IMR-90 (cell line): Measurements from ENCODE around the gene LSM7. TPM values are rescaled to one million over a fixed set of nuclear protein-coding genes. Genes with fewer than 3 reads are reported as not detected.
A peak's percentile ranks its signal among the peaks of the same experiment; 100 is the strongest.

Experiments
- ATAC-seq: fragments of 200-7000 bp; cut with Tn5 transposase; 2 replicates; pipeline ENCODE4 v1.9.1; 2020; ENCODE audit warnings: low read depth, mild to moderate bottlenecking, moderate library complexity
- BruUV-seq: library from RNA; stranded (reverse); fragments of 400-500 nt; replicated peaks from 2 replicates; lab custom pipeline; 2021; lab: Mats Ljungman, UMichigan
- CTCF ChIA-PET: fragments of 300-600 bp; formaldehyde crosslinking; extraction: SDS; loops from one replicate; lab custom pipeline; 2021; ENCODE audit warnings: antibody characterized with exemption; lab: Yijun Ruan, JAX
- POLR2A ChIA-PET: fragments of 300-600 bp; sonication (Branson Sonifier 250); formaldehyde crosslinking; loops from one replicate; lab custom pipeline; 2022; ENCODE audit warnings: antibody characterized with exemption; ENCODE audit not compliant: unreplicated experiment; lab: Charles Lee
- DNase-seq: peaks from one replicate; pipeline ENCODE4 v3.0.0; 2013
- H2AFZ ChIP-seq: replicated peaks from 2 replicates; pipeline ENCODE3; 2013; ENCODE audit warnings: low read length, mild to moderate bottlenecking; ENCODE audit not compliant: poor library complexity
- H2AK5ac ChIP-seq: 2 replicates; pipeline ENCODE4 v1.6.1; 2013; ENCODE audit warnings: low read depth, low read length, inconsistent platforms
- H2AK9ac ChIP-seq: replicated peaks from 2 replicates; pipeline ENCODE3; 2013; ENCODE audit warnings: mild to moderate bottlenecking, low read depth, low read length, moderate library complexity; ENCODE audit not compliant: poor library complexity
- H2BK120ac ChIP-seq: 2 replicates; pipeline ENCODE4 v1.6.1; 2013; ENCODE audit warnings: low read depth, low read length, inconsistent platforms
- H2BK15ac ChIP-seq: 3 replicates; pipeline ENCODE4 v1.6.1; 2013; ENCODE audit warnings: low read depth, low read length, inconsistent platforms
- H2BK20ac ChIP-seq: 2 replicates; pipeline ENCODE4 v1.6.1; 2013; ENCODE audit warnings: low read depth, mild to moderate bottlenecking, inconsistent platforms, low read length, moderate library complexity
- H2BK5ac ChIP-seq: 2 replicates; pipeline ENCODE4 v1.6.1; 2013; ENCODE audit warnings: mild to moderate bottlenecking, low read depth, low read length, inconsistent platforms; ENCODE audit not compliant: poor library complexity, severe bottlenecking
- H3K14ac ChIP-seq: replicated peaks from 2 replicates; pipeline ENCODE4 v1.6.1; 2013; ENCODE audit warnings: low read depth, low read length, inconsistent platforms
- H3K18ac ChIP-seq: 2 replicates; pipeline ENCODE4 v1.6.1; 2013; ENCODE audit warnings: low read depth, low read length, control low read depth
- H3K23ac ChIP-seq: 2 replicates; pipeline ENCODE4 v1.6.1; 2013; ENCODE audit warnings: low read depth, low read length, inconsistent platforms
- H3K27ac ChIP-seq: 2 replicates; pipeline ENCODE4 v1.5.1; 2013; ENCODE audit warnings: mild to moderate bottlenecking, control low read depth, low read length; ENCODE audit not compliant: insufficient read depth
- H3K27me3 ChIP-seq: 2 replicates; pipeline ENCODE4 v1.6.1; 2013; ENCODE audit warnings: low read length; ENCODE audit not compliant: control insufficient read depth, insufficient read depth
- H3K36me3 ChIP-seq: 2 replicates; pipeline ENCODE4 v1.6.1; 2013; ENCODE audit warnings: low read length, mixed read lengths; ENCODE audit not compliant: control insufficient read depth, insufficient read depth
- H3K4ac ChIP-seq: 2 replicates; pipeline ENCODE4 v1.6.1; 2013; ENCODE audit warnings: low read depth, low read length, inconsistent platforms
- H3K4me1 ChIP-seq: 2 replicates; pipeline ENCODE4 v1.6.1; 2013; ENCODE audit warnings: low read length, mixed read lengths; ENCODE audit not compliant: control insufficient read depth, insufficient read depth
- H3K4me2 ChIP-seq: 2 replicates; pipeline ENCODE4 v1.6.1; 2013; ENCODE audit warnings: low read depth, mild to moderate bottlenecking, control low read depth, low read length, moderate library complexity
- H3K4me3 ChIP-seq: 2 replicates; pipeline ENCODE4 v1.5.1; 2013; ENCODE audit warnings: low read depth, mild to moderate bottlenecking, control low read depth, low read length, moderate library complexity; ENCODE audit not compliant: insufficient read depth
- H3K56ac ChIP-seq: 2 replicates; pipeline ENCODE4 v1.6.1; 2013; ENCODE audit warnings: low read length, inconsistent platforms; ENCODE audit not compliant: insufficient read depth; ENCODE audit errors: extremely low read depth
- H3K79me1 ChIP-seq, 2 experiments: 2 replicates each; pipeline ENCODE4 v1.6.1; 2013; ENCODE audit warnings: low read length in 2 of 2, inconsistent platforms in 1 of 2, low read depth in 1 of 2
- H3K9ac ChIP-seq: 2 replicates; pipeline ENCODE4 v1.6.1; 2013; ENCODE audit warnings: low read depth, low read length, control low read depth
- H3K9me1 ChIP-seq: 2 replicates; pipeline ENCODE4 v1.6.1; 2013; ENCODE audit warnings: low read length, inconsistent platforms; ENCODE audit not compliant: insufficient read depth
- H3K9me3 ChIP-seq: 2 replicates; pipeline ENCODE4 v1.6.1; 2013; ENCODE audit warnings: low read length; ENCODE audit not compliant: control insufficient read depth, insufficient read depth
- H4K20me1 ChIP-seq: 2 replicates; pipeline ENCODE4 v1.6.1; 2013; ENCODE audit warnings: low read length, inconsistent platforms; ENCODE audit not compliant: insufficient read depth
- H4K5ac ChIP-seq: 2 replicates; pipeline ENCODE4 v1.6.1; 2013; ENCODE audit warnings: mild to moderate bottlenecking, low read depth, low read length, control low read depth
- H4K8ac ChIP-seq, 2 experiments: 2 replicates each; pipeline ENCODE4 v1.6.1; 2013; ENCODE audit warnings: low read depth in 2 of 2, low read length in 2 of 2, control low read depth in 1 of 2, inconsistent platforms in 1 of 2
- H4K91ac ChIP-seq: 2 replicates; pipeline ENCODE4 v1.6.1; 2013; ENCODE audit warnings: low read depth, low read length, inconsistent platforms; ENCODE audit not compliant: insufficient read depth
- BHLHE40 ChIP-seq: fragments of 150-350 bp; IDR thresholded peaks from 2 replicates; pipeline ENCODE4 v1.6.1; 2016; ENCODE audit warnings: mild to moderate bottlenecking, low read depth, low read length
- CEBPB ChIP-seq: IDR thresholded peaks from 2 replicates; pipeline ENCODE4 v1.6.1; 2012; ENCODE audit warnings: low read depth, low read length, improper control_type of control experiment
- CHD1 ChIP-seq: IDR thresholded peaks from 2 replicates; pipeline ENCODE4 v1.6.1; 2012; ENCODE audit warnings: low read depth, low read length, improper control_type of control experiment
- MAFK ChIP-seq: IDR thresholded peaks from 2 replicates; pipeline ENCODE4 v1.6.1; 2012; ENCODE audit warnings: low read depth, low read length, improper control_type of control experiment
- MAZ ChIP-seq: IDR thresholded peaks from 2 replicates; pipeline ENCODE4 v1.6.1; 2012; ENCODE audit warnings: low read depth, mild to moderate bottlenecking, low read length, improper control_type of control experiment, moderate library complexity, borderline replicate concordance
- NFE2L2 ChIP-seq: fragments of 150-350 bp; IDR thresholded peaks from 2 replicates; pipeline ENCODE4 v1.6.1; 2016; ENCODE audit warnings: low read depth, mild to moderate bottlenecking, low read length
- SMC3 ChIP-seq: fragments of 150-350 bp; IDR thresholded peaks from 2 replicates; pipeline ENCODE4 v1.6.1; 2016; ENCODE audit warnings: low read depth, mild to moderate bottlenecking, antibody characterized with exemption, low read length, moderate library complexity
- WGBS, 2 experiments: methylation state at CpG; one replicate each; pipeline versions ENCODE4 v1.1.5 to v1.1.7; 2013; ENCODE audit warnings: missing lambda C conversion rate in 2 of 2; ENCODE audit not compliant: insufficient read length in 1 of 2; ENCODE audit errors: extremely low coverage in 2 of 2; 5-methylcytosine and 5-hydroxymethylcytosine counted together
- dilution Hi-C: fragments of 300-500 bp; cut with HindIII; formaldehyde crosslinking; loops from one replicate; pipeline ENCODE4 v1.14.3; 2018; ENCODE audit warnings: low sequenced_read_pairs; ENCODE audit not compliant: unreplicated experiment
- in situ Hi-C: fragments of 300-500 bp; cut with MboI; formaldehyde crosslinking; loops from 3 replicates; pipeline ENCODE4 v1.14.3; 2019; ENCODE audit warnings: low sequenced_read_pairs, inconsistent platforms, mixed read lengths
- intact Hi-C: fragments of 100-400 bp; cut with micrococcal nuclease; formaldehyde crosslinking; loops from 2 replicates; pipeline ENCODE4 v1.10.0; 2022
- polyA plus RNA-seq, 3 experiments: library from polyadenylated mRNA; depleted of rRNA; stranded (reverse); fragments of >200 nt; gene quantifications; 2 replicates each; pipeline ENCODE4 v1.2.3, GENCODE V29; 2012; ENCODE audit warnings: low replicate concordance in 1 of 3
- total RNA-seq: library from RNA; depleted of rRNA; stranded (reverse); fragments of >200 nt; gene quantifications from 2 replicates; pipeline ENCODE4 v1.2.3, GENCODE V29; 2012

LSM7 gene
- total and polyA plus RNA-seq, 2 of the 4 experiments (the other 2 are of a cell fraction) = 145 to 708 TPM

DNA sequence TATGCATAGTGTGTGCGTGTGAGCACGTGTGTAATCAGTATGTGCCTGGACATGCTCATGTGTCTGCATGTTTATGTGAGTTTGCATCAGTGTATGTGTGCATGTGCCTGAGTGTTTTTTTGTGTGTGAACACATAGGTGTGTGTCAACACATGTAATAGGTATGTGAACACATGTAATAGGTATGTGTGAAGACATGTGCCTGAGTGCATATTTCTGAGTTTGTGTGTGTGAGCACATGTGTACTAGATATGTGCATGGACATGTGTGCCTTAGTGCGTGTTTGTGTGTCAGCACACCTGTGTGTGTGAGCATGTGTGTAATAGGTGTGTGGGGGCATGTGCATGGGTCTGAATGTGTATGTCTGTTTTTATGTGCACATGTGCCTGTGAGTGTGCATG lies 7.5 kb upstream of the LSM7 start:
- H4K20me1 ChIP-seq = peaks cover 39% of the 10 kb centered on the region
- peak overlapping the region; percentile 42 for H2AK9ac ChIP-seq
- dilution Hi-C loops (no loop called here), in situ Hi-C loops (no loop called here), intact Hi-C loops (no loop called here)
- H3K4me3 ChIP-seq = no peak overlapping the region
- no peak overlapping the region for H3K4ac ChIP-seq
- H3K23ac ChIP-seq = no peak overlapping the region
- no peak for ATAC-seq
- no peak overlapping the region for H3K27ac ChIP-seq
- 100% methylated on average over 3 of the region's 3 CpGs; no CpG with 5 or more reads in 1 of the 2 experiments for WGBS, 2 experiments
- no peak overlapping the region for H2AK5ac ChIP-seq
- peak overlapping the region; percentile 32 for H2AFZ ChIP-seq
- H2BK120ac ChIP-seq = no peak overlapping the region
- no peak overlapping the region for H3K14ac ChIP-seq
- DNase-seq = no peak
- no peak overlapping the region for H3K56ac ChIP-seq
- H4K91ac ChIP-seq = no peak overlapping the region
- H3K79me1 ChIP-seq = peaks cover 29 to 58% of the 10 kb centered on the region in 2 experiments
- H3K18ac ChIP-seq = no peak overlapping the region
- no peak overlapping the region for H2BK5ac ChIP-seq
- no peak overlapping the region for H4K8ac ChIP-seq
- no peak overlapping the region for H2BK20ac ChIP-seq
- H3K9me3 ChIP-seq = no peaks in the 10 kb centered on the region
- no TSS peak for BruUV-seq
- H2BK15ac ChIP-seq = no peak overlapping the region
- H4K5ac ChIP-seq = no peak overlapping the region
- TF ChIP-seq MAFK (no peak), SMC3 (no peak), CEBPB (no peak), MAZ (no peak), CHD1 (no peak), NFE2L2 (no peak), BHLHE40 (no peak)
- POLR2A ChIA-PET = no interaction called here
- peaks cover 6% of the 10 kb centered on the region; the same call in 1 of the 2 replicates for H3K36me3 ChIP-seq
- H3K4me2 ChIP-seq = no peak overlapping the region
- no peak overlapping the region for H3K9ac ChIP-seq
- CTCF ChIA-PET = no interaction called here
- H3K9me1 ChIP-seq = peaks cover 13% of the 10 kb centered on the region
- H3K4me1 ChIP-seq = no peaks in the 10 kb centered on the region
- no peaks in the 10 kb centered on the region for H3K27me3 ChIP-seq
